IPS DF 6.9 (cell line): Measurements from ENCODE around the gene SLC6A18.
"Not testable (repeated sequence)": the region's sequence is repeated elsewhere in the genome, so short reads cannot be mapped to it uniquely, and the experiment has no call there.

Experiments used
- DNase-seq: peaks from one replicate; pipeline ENCODE4 v3.0.0-alpha.2; 2013; ENCODE audit warnings: low read depth, low spot score
- H3K27ac ChIP-seq: one replicate; pipeline ENCODE4 v1.5.1; 2013; ENCODE audit warnings: low read length, control low read depth
- H3K27me3 ChIP-seq: 2 replicates; pipeline ENCODE4 v1.6.1; 2013; ENCODE audit warnings: mild to moderate bottlenecking, low read length; ENCODE audit not compliant: control insufficient read depth, insufficient read depth
- H3K36me3 ChIP-seq: 2 replicates; pipeline ENCODE4 v1.6.1; 2013; ENCODE audit warnings: low read length; ENCODE audit not compliant: control insufficient read depth, insufficient read depth
- H3K4me1 ChIP-seq: 2 replicates; pipeline ENCODE4 v1.6.1; 2013; ENCODE audit warnings: low read length; ENCODE audit not compliant: control insufficient read depth, insufficient read depth
- H3K4me3 ChIP-seq: 2 replicates; pipeline ENCODE4 v1.5.1; 2013; ENCODE audit warnings: mild to moderate bottlenecking, low read length
- H3K9me3 ChIP-seq: 2 replicates; pipeline ENCODE4 v1.6.1; 2013; ENCODE audit warnings: low read length, inconsistent platforms; ENCODE audit not compliant: control insufficient read depth, insufficient read depth
- WGBS: extraction: QIAGEN DNeasy Blood & Tissue Kit; methylation state at CpG from one replicate; pipeline ENCODE4 v1.1.7; 2013; ENCODE audit warnings: mixed read lengths, missing lambda C conversion rate; ENCODE audit not compliant: insufficient read length, insufficient coverage; 5-methylcytosine and 5-hydroxymethylcytosine counted together

The SLC6A18 gene

DNA sequence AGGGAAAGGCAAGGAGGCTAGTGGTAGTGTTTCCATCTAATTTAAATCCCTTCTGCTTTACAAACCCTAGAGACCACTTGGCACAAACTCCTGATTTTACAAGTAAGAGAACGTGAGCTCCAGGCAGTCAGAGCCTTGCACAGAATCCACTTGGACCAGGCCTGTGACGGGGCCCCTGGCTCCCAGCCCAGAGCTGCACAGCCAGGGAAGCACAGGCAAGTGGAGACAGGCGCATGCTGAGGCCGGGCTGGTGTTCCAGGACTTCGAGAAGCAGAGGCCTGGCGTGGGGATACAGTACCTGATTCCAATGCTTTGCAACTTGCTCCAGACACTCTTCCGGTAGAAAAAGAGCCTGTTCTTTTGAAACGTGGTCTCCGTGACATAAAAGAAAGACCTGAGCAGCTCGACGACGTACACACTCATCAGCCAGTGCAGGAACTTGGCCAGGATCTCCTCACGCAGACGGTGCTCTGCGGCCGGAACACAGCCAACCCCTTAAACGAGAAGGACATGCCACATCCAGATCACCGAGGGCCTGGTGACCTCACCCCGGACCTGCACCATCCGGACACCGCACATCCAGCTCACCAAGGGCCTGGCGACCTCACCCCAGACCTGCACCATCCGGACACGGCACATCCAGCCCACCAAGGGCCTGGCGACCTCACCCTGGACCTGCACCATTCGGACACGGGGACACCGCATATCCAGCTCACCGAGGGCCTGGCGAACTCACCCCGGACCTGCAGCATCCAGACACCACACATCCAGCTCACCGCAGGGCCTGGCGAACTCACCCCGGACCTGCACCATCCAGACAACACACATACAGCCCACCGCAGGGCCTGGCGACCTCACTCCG lies 57.2 kb downstream of the SLC6A18 start:
- Histone ChIP-seq H3K27ac (no peak overlapping the region), H3K36me3 (peaks cover 18% of the 10 kb centered on the region), H3K4me3 (no peak overlapping the region), H3K4me1 (no peaks in the 10 kb centered on the region), H3K9me3 (no peaks in the 10 kb centered on the region), H3K27me3 (no peaks in the 10 kb centered on the region)
- DNase-seq = no peak
- WGBS = no CpG with 5 or more reads among the region's 37 CpGs

DNA sequence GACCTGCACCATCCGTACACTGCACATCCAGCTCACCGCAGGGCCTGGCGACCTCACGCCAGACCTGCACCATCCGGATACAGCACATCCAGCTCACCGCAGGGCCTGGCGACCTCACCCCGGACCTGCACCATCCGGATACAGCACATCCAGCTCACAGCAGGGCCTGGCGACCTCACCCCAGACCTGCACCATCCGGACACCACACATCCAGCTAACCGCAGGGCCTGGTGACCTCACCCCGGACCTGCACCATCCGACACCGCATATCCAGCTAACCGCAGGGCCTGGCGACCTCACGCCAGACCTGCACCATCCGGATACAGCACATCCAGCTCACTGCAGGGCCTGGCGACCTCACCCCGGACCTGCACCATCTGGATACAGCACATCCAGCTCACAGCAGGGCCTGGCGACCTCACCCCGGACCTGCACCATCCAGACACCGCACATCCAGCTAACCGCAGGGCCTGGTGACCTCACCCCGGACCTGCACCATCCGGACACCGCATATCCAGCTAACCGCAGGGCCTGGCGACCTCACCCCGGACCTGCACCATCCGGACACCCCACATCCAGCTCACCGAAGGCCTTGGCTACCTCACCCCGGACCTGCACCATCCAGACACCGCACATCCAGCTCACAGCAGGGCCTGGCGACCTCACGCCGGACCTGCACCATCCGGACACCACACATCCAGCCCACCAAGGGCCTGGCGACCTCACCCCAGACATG lies 58.0 kb downstream of the SLC6A18 start:
- H3K27ac ChIP-seq, H3K27me3 ChIP-seq, H3K9me3 ChIP-seq, H3K4me3 ChIP-seq, DNase-seq, H3K4me1 ChIP-seq: not testable (repeated sequence)
- peaks cover 16% of the 10 kb centered on the region for H3K36me3 ChIP-seq
- WGBS = no CpG with 5 or more reads among the region's 40 CpGs

DNA sequence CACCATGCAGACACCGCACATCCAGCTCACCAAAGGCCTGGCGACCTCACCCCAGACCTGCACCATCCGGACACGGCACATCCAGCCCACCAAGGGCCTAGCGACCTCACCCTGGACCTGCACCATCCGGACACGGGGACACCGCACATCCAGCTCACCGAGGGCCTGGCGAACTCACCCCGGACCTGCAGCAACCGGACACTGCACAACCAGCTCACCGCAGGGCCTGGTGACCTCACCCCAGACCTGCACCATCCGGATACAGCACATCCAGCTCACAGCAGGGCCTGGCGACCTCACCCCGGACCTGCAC lies 58.5 kb downstream of the SLC6A18 start:
- peaks cover 11% of the 10 kb centered on the region for H3K36me3 ChIP-seq
- not testable (repeated sequence) for H3K27ac ChIP-seq, DNase-seq, H3K9me3 ChIP-seq, H3K4me1 ChIP-seq, H3K4me3 ChIP-seq, H3K27me3 ChIP-seq
- no CpG with 5 or more reads among the region's 16 CpGs for WGBS

DNA sequence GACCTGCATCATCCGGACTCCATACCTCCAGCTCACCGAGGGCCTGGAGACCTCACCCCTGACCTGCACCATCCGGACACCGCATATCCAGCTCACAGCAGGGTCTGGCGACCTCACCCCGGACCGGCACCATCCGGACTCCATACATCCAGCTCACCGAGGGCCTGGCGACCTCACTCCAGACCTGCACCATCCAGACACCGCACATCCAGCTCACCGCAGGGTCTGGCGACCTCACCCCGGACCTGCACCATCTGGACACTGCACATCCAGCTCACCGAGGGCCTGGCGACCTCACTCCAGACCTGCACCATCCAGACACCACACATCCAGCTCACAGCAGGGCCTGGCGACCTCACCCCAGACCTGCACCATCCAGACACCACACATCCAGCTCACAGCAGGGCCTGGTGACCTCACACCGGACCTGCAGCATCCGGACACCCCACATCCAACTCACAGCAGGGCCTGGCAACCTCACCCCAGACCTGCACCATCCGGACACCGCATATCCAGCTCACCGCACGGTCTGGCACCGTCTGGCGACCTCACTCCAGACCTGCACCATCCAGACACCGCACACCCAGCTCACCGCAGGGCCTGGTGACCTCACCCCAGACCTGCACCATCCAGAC lies 59.3 kb downstream of the SLC6A18 start:
- not testable (repeated sequence) for H3K27ac ChIP-seq, H3K4me3 ChIP-seq, H3K9me3 ChIP-seq, DNase-seq, H3K36me3 ChIP-seq, H3K27me3 ChIP-seq, H3K4me1 ChIP-seq
- no CpG with 5 or more reads among the region's 27 CpGs for WGBS

DNA sequence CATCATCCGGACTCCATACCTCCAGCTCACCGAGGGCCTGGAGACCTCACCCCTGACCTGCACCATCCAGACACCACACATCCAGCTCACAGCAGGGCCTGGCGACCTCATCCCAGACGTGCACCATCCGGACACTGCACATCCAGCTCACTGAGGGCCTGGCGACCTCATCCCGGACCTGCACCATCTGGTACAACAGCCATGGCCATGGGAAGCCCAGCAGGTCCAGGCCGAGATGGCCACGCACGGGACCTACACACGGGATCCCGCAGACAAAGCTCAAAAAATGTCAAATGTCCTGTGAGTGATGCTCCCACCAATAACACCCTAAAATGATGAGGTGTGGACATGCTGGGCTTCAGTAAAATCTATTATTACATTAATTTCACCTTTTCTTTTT lies 60.0 kb downstream of the SLC6A18 start:
- H3K4me3 ChIP-seq = no peak overlapping the region
- no peaks in the 10 kb centered on the region for H3K4me1 ChIP-seq
- H3K27ac ChIP-seq = no peak overlapping the region
- DNase-seq = no peak
- H3K9me3 ChIP-seq = no peaks in the 10 kb centered on the region
- H3K27me3 ChIP-seq = no peaks in the 10 kb centered on the region
- no CpG with 5 or more reads among the region's 12 CpGs for WGBS
- H3K36me3 ChIP-seq = peaks cover 4% of the 10 kb centered on the region

DNA sequence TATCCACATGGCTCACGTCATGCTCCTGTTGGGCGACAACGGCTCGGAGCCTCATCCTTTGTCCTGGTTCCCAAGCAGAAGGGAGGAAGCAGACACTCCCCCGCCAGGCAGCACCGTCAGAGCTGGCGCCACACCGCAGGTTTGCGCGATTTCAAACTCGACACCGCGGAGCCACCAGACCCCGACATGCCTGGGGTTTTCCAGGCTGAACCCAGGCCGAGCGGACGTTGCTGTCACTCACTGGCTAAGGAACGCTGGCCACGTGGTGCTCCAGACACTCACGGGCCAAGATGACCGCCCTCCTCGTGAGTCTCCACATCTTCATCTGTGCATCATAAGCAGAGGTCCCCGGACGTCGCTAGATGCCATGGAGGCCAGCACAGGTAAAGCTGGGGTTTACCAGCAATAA lies 60.7 kb downstream of the SLC6A18 start:
- Histone ChIP-seq H3K9me3 (no peaks in the 10 kb centered on the region), H3K27me3 (no peaks in the 10 kb centered on the region), H3K27ac (no peak overlapping the region), H3K36me3 (peaks cover 4% of the 10 kb centered on the region), H3K4me3 (no peak overlapping the region), H3K4me1 (no peaks in the 10 kb centered on the region)
- no CpG with 5 or more reads among the region's 25 CpGs for WGBS
- no peak for DNase-seq

DNA sequence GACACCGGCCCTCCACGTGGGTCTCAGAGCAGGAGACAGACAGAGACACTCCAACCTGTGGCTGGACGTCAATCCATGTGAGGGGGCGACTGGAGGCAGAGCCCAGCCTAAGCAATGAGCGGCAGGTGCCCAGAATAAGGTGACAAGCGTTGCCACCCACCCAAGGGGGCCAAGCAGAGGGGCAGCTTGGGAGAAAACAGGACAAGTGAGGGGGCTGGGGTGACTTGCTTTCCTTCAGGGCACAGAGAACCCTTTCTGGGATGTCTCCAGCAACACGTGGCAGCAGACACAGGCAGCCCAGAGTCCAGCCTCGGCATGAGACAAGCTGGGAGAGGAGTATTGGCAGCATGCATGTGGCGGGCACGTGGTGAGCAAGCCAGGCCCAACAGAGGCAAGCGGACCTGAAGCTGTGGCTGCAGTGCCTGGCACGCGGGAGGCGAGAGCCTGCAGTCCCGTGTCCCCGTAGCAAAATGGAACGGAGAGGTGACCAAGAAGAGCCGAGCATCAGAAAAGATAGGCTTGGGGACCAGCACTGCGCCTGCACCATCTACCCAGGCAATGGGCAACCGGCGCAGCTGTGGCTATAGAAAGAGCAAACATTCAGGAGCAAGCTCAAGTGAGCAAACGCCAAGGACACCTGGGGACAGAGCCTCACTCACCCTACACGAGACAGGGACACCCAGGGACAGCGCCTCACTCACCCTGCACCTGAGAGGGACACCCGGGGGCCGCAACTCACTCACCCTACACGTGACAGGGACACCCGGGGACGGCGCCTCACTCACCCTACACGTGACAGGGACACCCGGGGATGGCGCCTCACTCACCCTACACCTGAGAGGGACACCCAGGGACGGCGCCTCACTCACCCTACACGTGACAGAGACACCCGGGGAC lies 63.5 kb downstream of the SLC6A18 start:
- no peak overlapping the region for H3K4me3 ChIP-seq
- H3K36me3 ChIP-seq = peaks cover 4% of the 10 kb centered on the region
- H3K9me3 ChIP-seq = no peaks in the 10 kb centered on the region
- H3K27ac ChIP-seq = no peak overlapping the region
- WGBS = no CpG with 5 or more reads among the region's 37 CpGs
- H3K27me3 ChIP-seq = no peaks in the 10 kb centered on the region
- no peak for DNase-seq
- peaks cover under 1% of the 10 kb centered on the region; the same call in 1 of the 2 replicates for H3K4me1 ChIP-seq

DNA sequence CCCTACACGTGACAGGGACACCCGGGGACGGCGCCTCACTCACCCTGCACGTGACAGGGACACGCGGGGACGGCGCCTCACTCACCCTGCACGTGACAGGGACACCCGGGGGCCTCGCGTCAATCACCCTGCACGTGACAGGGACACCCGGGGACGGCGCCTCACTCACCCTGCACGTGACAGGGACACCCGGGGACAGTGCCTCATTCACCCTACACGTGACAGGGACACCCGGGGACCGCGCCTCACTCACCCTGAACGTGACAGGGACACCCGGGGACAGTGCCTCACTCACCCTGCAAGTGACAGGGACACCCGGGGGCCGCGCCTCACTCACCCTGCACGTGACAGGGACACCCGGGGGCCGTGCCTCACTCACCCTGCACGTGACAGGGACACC lies 64.4 kb downstream of the SLC6A18 start:
- H3K4me3 ChIP-seq, H3K36me3 ChIP-seq, H3K4me1 ChIP-seq, DNase-seq, H3K27ac ChIP-seq, H3K27me3 ChIP-seq, H3K9me3 ChIP-seq: not testable (repeated sequence)
- WGBS = no CpG with 5 or more reads among the region's 32 CpGs

DNA sequence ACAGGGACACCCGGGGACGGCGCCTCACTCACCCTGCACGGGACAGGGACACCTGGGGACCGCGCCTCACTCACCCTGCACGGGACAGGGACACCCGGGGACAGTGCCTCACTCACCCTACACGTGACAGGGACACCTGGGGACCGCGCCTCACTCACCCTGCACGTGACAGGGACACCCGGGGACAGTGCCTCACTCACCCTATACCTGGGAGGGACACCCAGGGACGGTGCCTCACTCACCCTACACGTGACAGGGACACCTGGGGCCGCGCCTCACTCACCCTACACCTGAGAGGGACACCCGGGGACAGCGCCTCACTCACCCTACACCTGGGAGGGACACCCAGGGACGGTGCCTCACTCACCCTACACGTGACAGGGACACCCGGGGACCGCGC lies 65.8 kb downstream of the SLC6A18 start:
- H3K4me1 ChIP-seq, DNase-seq, H3K9me3 ChIP-seq, H3K27ac ChIP-seq, H3K4me3 ChIP-seq, H3K36me3 ChIP-seq, H3K27me3 ChIP-seq: not testable (repeated sequence)
- no CpG with 5 or more reads among the region's 24 CpGs for WGBS

DNA sequence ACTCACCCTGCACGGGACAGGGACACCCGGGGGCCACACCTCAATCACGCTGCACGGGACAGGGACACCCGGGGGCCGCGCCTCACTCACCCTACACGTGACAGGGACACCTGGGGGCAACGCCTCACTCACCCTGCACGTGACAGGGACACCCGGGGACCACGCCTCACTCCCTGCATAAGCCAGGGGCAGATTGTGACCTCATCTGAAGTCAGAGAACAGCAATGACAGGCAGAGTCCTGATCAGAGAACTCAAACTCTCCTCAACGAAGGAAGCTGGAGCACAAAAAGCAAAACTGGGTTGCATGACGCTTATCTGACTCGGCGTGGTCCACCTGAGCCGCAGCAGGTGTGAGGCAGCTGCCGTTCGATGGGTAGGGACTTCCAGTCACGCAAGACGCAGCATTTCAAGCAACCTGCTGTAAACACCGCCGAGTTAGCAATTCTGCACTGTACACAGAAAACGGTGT lies 66.5 kb downstream of the SLC6A18 start:
- WGBS = no CpG with 5 or more reads among the region's 24 CpGs
- H3K4me1 ChIP-seq = peaks cover 7% of the 10 kb centered on the region
- H3K36me3 ChIP-seq = no peaks in the 10 kb centered on the region
- DNase-seq = no peak
- H3K9me3 ChIP-seq = no peaks in the 10 kb centered on the region
- no peaks in the 10 kb centered on the region for H3K27me3 ChIP-seq
- H3K27ac ChIP-seq = no peak overlapping the region
- no peak overlapping the region for H3K4me3 ChIP-seq
